SK-N-SH (cell line): ENCODE measurements around the gene KLHDC7B. TPM values are rescaled to one million over a fixed set of nuclear protein-coding genes. Genes with fewer than 3 reads are reported as not detected.

Experiments
- CTCF ChIA-PET: fragments of 300-600, 350-600 bp; formaldehyde crosslinking; extraction: SDS; loops from one replicate; lab custom pipeline; 2021; lab: Yijun Ruan, JAX
- POLR2A ChIA-PET: fragments of 350-600 bp; sonication (Branson Sonifier 250); formaldehyde crosslinking; extraction: SDS; loops from one replicate; lab custom pipeline; 2020; ENCODE audit warnings: antibody characterized with exemption, inconsistent platforms; lab: Yijun Ruan, JAX
- DNase-seq: peaks from one replicate; pipeline ENCODE4 v3.0.0; 2012
- H2AFZ ChIP-seq: fragments of 200-600 bp; sonication (generic); 2 replicates; pipeline ENCODE4 v1.8.1; 2016; ENCODE audit warnings: antibody characterized with exemption, mild to moderate bottlenecking, low read depth
- H3F3A ChIP-seq: fragments of 200-600 bp; sonication (generic); replicated peaks from 2 replicates; pipeline ENCODE3; 2016; ENCODE audit warnings: antibody characterized with exemption, mild to moderate bottlenecking; ENCODE audit not compliant: insufficient read depth
- H3K27ac ChIP-seq, 2 experiments: fragments of 200-500 bp in 1 of 2; fragments of 200-600 bp in 1 of 2; sonication (Bioruptor generic) in 1 of 2; sonication (generic), shearing (Covaris generic) in 1 of 2; 2 replicates each; pipeline versions ENCODE4 v1.5.1 to v1.6.1; 2014 to 2016; ENCODE audit warnings: low read depth in 2 of 2, inconsistent platforms in 1 of 2, low read length in 1 of 2, mild to moderate bottlenecking in 1 of 2, mixed read lengths in 1 of 2
- H3K27me3 ChIP-seq: fragments of 200-600 bp; sonication (generic), shearing (Covaris generic); 2 replicates; pipeline ENCODE4 v1.6.1; 2016; ENCODE audit warnings: mixed run types; ENCODE audit not compliant: insufficient read depth
- H3K36me3 ChIP-seq, 2 experiments: fragments of 200-500 bp in 1 of 2; fragments of 200-600 bp in 1 of 2; sonication (Bioruptor generic) in 1 of 2; sonication (generic) in 1 of 2; replicated peaks in 1 of 2; 2 replicates each; pipeline versions ENCODE3 to v1.5.1; 2014 to 2016; ENCODE audit warnings: low read length in 1 of 2, mild to moderate bottlenecking in 1 of 2; ENCODE audit not compliant: insufficient read depth in 2 of 2, control insufficient read depth in 1 of 2
- H3K4me1 ChIP-seq, 2 experiments: fragments of 200-500 bp in 1 of 2; fragments of 200-600 bp in 1 of 2; sonication (Bioruptor generic) in 1 of 2; sonication (generic), shearing (Covaris generic) in 1 of 2; 2 replicates each; pipeline versions ENCODE4 v1.5.1 to v1.6.1; 2014 to 2016; ENCODE audit warnings: low read depth in 1 of 2, low read length in 1 of 2, mixed run types in 1 of 2; ENCODE audit not compliant: insufficient read depth in 2 of 2, control insufficient read depth in 1 of 2
- H3K4me2 ChIP-seq: fragments of 200-600 bp; sonication (generic), shearing (Covaris generic); 2 replicates; pipeline ENCODE4 v1.6.1; 2017; ENCODE audit warnings: mixed run types
- H3K4me3 ChIP-seq, 2 experiments: fragments of 200-500 bp in 1 of 2; fragments of 200-600 bp in 1 of 2; sonication (Bioruptor generic) in 1 of 2; sonication (generic), shearing (Covaris generic) in 1 of 2; 2 replicates each; pipeline versions ENCODE4 v1.5.1 to v1.8.1; 2014 to 2016; ENCODE audit warnings: low read depth in 2 of 2, inconsistent platforms in 1 of 2, low read length in 1 of 2, mild to moderate bottlenecking in 1 of 2, mixed read lengths in 1 of 2, moderate library complexity in 1 of 2
- H3K79me2 ChIP-seq: fragments of 200-600 bp; sonication (generic); 2 replicates; pipeline ENCODE4 v1.8.1; 2017; ENCODE audit warnings: mild to moderate bottlenecking; ENCODE audit not compliant: insufficient read depth
- H3K9ac ChIP-seq: fragments of 200-600 bp; sonication (generic); 2 replicates; pipeline ENCODE4 v1.6.1; 2017; ENCODE audit warnings: mixed run types
- H3K9me2 ChIP-seq: fragments of 200-600 bp; sonication (generic); 2 replicates; pipeline ENCODE4 v1.6.1; 2017; ENCODE audit warnings: mixed run types
- H3K9me3 ChIP-seq: fragments of 200-600 bp; sonication (generic); 2 replicates; pipeline ENCODE4 v1.6.1; 2017; ENCODE audit warnings: mixed run types, mild to moderate bottlenecking, moderate library complexity
- H4K20me1 ChIP-seq: fragments of 200-600 bp; sonication (generic); 2 replicates; pipeline ENCODE4 v1.6.1; 2017; ENCODE audit warnings: mild to moderate bottlenecking, mixed run types; ENCODE audit not compliant: insufficient read depth
- CTCF ChIP-seq: fragments of 200-600 bp; sonication (generic); IDR thresholded peaks from 2 replicates; pipeline ENCODE4 v1.6.1; 2017; ENCODE audit warnings: antibody characterized with exemption, mild to moderate bottlenecking, moderate library complexity
- EP300 ChIP-seq, 2 experiments: IDR thresholded peaks; 2 replicates each; pipeline versions ENCODE4 v1.4.0 to v1.6.1; 2012; ENCODE audit warnings: borderline replicate concordance in 1 of 2, low read depth in 1 of 2, low read length in 1 of 2
- FOSL2 ChIP-seq: IDR thresholded peaks from 2 replicates; pipeline ENCODE4 v1.4.0; 2012; ENCODE audit warnings: low read depth, mild to moderate bottlenecking, moderate library complexity, borderline replicate concordance
- FOXJ3 ChIP-seq: sonication (generic); formaldehyde crosslinking; IDR thresholded peaks from 2 replicates; pipeline ENCODE4 v1.5.1; 2020; ENCODE audit warnings: mild to moderate bottlenecking, missing genetic modification reagents
- FOXM1 ChIP-seq: IDR thresholded peaks from 2 replicates; pipeline ENCODE4 v1.4.0; 2012; ENCODE audit warnings: low read depth, mild to moderate bottlenecking
- GATA2 ChIP-seq: sonication (generic); formaldehyde crosslinking; IDR thresholded peaks from 2 replicates; pipeline ENCODE4 v1.5.0; 2020; ENCODE audit warnings: mild to moderate bottlenecking, missing genetic modification reagents
- MAX ChIP-seq: IDR thresholded peaks from 2 replicates; pipeline ENCODE4 v1.4.0; 2012; ENCODE audit warnings: low read depth
- MXI1 ChIP-seq: IDR thresholded peaks from 2 replicates; pipeline ENCODE4 v1.6.1; 2012; ENCODE audit warnings: mild to moderate bottlenecking, low read depth, low read length, improper control_type of control experiment
- RAD21 ChIP-seq: IDR thresholded peaks from 2 replicates; pipeline ENCODE4 v1.6.1; 2012; ENCODE audit warnings: mild to moderate bottlenecking, low read length
- RCOR1 ChIP-seq: fragments of 150-350 bp; IDR thresholded peaks from 2 replicates; pipeline ENCODE4 v1.6.1; 2017; ENCODE audit warnings: antibody characterized with exemption, low read length
- RFX5 ChIP-seq: IDR thresholded peaks from 2 replicates; pipeline ENCODE4 v1.6.1; 2012; ENCODE audit warnings: mild to moderate bottlenecking, improper control_type of control experiment, low read length
- USF1 ChIP-seq: IDR thresholded peaks from 2 replicates; pipeline ENCODE4 v1.4.0; 2012; ENCODE audit warnings: low read depth, borderline replicate concordance
- USF2 ChIP-seq: fragments of 150-350 bp; IDR thresholded peaks from 2 replicates; pipeline ENCODE4 v1.6.1; 2017; ENCODE audit warnings: antibody characterized with exemption, low read length, low read depth, borderline replicate concordance
- ZBTB33 ChIP-seq: IDR thresholded peaks from 2 replicates; pipeline ENCODE4 v1.4.0; 2012; ENCODE audit warnings: low read depth, borderline replicate concordance
- WGBS: methylation state at CpG from one replicate; pipeline ENCODE4 v1.1.6; 2017; ENCODE audit warnings: low lambda C conversion rate; 5-methylcytosine and 5-hydroxymethylcytosine counted together
- polyA plus RNA-seq, 3 experiments: library from polyadenylated mRNA; depleted of rRNA; stranded (reverse); fragments of >200 nt; gene quantifications; 2 replicates each; pipeline ENCODE4 v1.2.3, GENCODE V29; 2012

The KLHDC7B gene
- polyA plus RNA-seq, 1 of the 3 experiments (the other 2 are of a cell fraction), result 0.07 TPM

GRCh38 chr22:50503475-50504145 lies 42.1 kb upstream of the KLHDC7B start:
- H3K9me3 ChIP-seq, result no peaks in the 10 kb centered on the region
- no peak overlapping the region for H3K4me2 ChIP-seq
- WGBS, result 77% methylated on average over 9 of the region's 26 CpGs
- peaks cover 0 to 11% of the 10 kb centered on the region in 2 experiments; a peak in 1 of 4 replicates for H3K4me1 ChIP-seq
- peaks cover 28% of the 10 kb centered on the region for H3K79me2 ChIP-seq
- no peaks in the 10 kb centered on the region for H4K20me1 ChIP-seq
- H3K4me3 ChIP-seq, result no peak overlapping the region
- ChIA-PET CTCF (interaction anchor here (0.9 kb wide), 1 partner anchor 10 kb away, joined by 5 read pairs; no protein-coding TSS in a partner anchor), POLR2A (no interaction called here)
- no peak overlapping the region for H3K9ac ChIP-seq
- H2AFZ ChIP-seq, result no peak overlapping the region
- H3K27ac ChIP-seq, result no peak overlapping the region
- H3K36me3 ChIP-seq, result peaks cover 0 to 18% of the 10 kb centered on the region in 2 experiments
- TF ChIP-seq ZBTB33, result no peak
- TF ChIP-seq RAD21, result no peak
- TF ChIP-seq MAX, result no peak
- TF ChIP-seq GATA2 (CRISPR knock-in tag), result no peak
- no peak for TF ChIP-seq USF1
- peaks cover 6% of the 10 kb centered on the region for H3F3A ChIP-seq
- DNase-seq, result no peak
- no peaks in the 10 kb centered on the region for H3K9me2 ChIP-seq
- no peaks in the 10 kb centered on the region for H3K27me3 ChIP-seq

GRCh38 chr22:50504369-50505211 lies 41.1 kb upstream of the KLHDC7B start:
- Histone ChIP-seq H3K4me3 (no peak overlapping the region), H3K9me2 (no peaks in the 10 kb centered on the region), H3K36me3 (peaks cover 0 to 18% of the 10 kb centered on the region in 2 experiments), H3K4me2 (no peak overlapping the region), H4K20me1 (no peaks in the 10 kb centered on the region), H3K9me3 (no peaks in the 10 kb centered on the region), H3F3A (peaks cover 6% of the 10 kb centered on the region), H3K9ac (no peak overlapping the region), H3K4me1 (peaks cover 7 to 14% of the 10 kb centered on the region in 2 experiments; a peak in 3 of 4 replicates), H2AFZ (no peak overlapping the region), H3K27me3 (no peaks in the 10 kb centered on the region), H3K79me2 (peaks cover 37% of the 10 kb centered on the region), H3K27ac (no peak overlapping the region)
- ChIA-PET CTCF (interaction anchor here (0.9 kb wide), 1 partner anchor 11 kb away, joined by 5 read pairs; no protein-coding TSS in a partner anchor), POLR2A (no interaction called here)
- WGBS, result 97% methylated on average over 6 of the region's 44 CpGs
- no peak for DNase-seq
- TF ChIP-seq MAX (no peak), RFX5 (no peak), RAD21 (no peak), USF1 (no peak), FOXJ3 (CRISPR knock-in tag) (no peak), RCOR1 (no peak), MXI1 (no peak), EP300 (IDR thresholded peaks at IDR 0.05; ENCODE audit: borderline replicate concordance in 1 of 2, low read depth in 1 of 2, low read length in 1 of 2) (no peak), FOXM1 (no peak), FOSL2 (no peak), CTCF (no peak), USF2 (no peak)
